Left cardiac atrium (tissue), 4 donors: ENCODE results near the gene PSMD9. TPM values are rescaled to one million over a fixed set of nuclear protein-coding genes. Genes with fewer than 3 reads are reported as not detected.
"Not testable (repeated sequence)": the region's sequence is repeated elsewhere in the genome, so short reads cannot be mapped to it uniquely, and the experiment has no call there.

Experiments used
- ATAC-seq, 2 donors: fragments of 200-7000 bp; cut with Tn5 transposase; one replicate each; pipeline ENCODE4 v1.9.1; 2020; ENCODE audit warnings: mild to moderate bottlenecking in 2 of 2, moderate library complexity in 2 of 2
- DNase-seq: peaks from one replicate; pipeline ENCODE4 v3.0.0-alpha.2; 2020
- intact Hi-C, 2 donors: fragments of 100-400 bp; cut with DNase I; formaldehyde crosslinking; loops; one replicate each; pipeline versions ENCODE4 v1.14.1 to v1.15.1; 2022 to 2023
- total RNA-seq, 2 donors: library from RNA; stranded (reverse); fragmentation: NEBNext Ultra II Directional; extraction: Animal tissue kit (Norgen Biotek cat#: 25700); gene quantifications; one replicate each; pipeline ENCODE4 v1.2.1, GENCODE V29; 2021
- donor health status: DM: no; HTN: yes; CAD: no.
- donor health status: DM: no; HTN: yes; CAD: no; lungs with severe emphysema.
- donor health status: DM: yes; HTN: yes; CAD: no.
- donor health status: Dilated cardiomyopathy.

The PSMD9 gene
- total RNA-seq, 2 donors from 2014 or later = 33.2 to 34.1 TPM

GRCh38 chr12:121869229-121869628 lies 19.4 kb upstream of the PSMD9 start:
- ATAC-seq, DNase-seq, intact Hi-C loops: not testable (repeated sequence)

GRCh38 chr12:121871467-121871866 lies 17.1 kb upstream of the PSMD9 start:
- no peak for DNase-seq
- ATAC-seq = no peak
- intact Hi-C loops = no loop called here

DNA sequence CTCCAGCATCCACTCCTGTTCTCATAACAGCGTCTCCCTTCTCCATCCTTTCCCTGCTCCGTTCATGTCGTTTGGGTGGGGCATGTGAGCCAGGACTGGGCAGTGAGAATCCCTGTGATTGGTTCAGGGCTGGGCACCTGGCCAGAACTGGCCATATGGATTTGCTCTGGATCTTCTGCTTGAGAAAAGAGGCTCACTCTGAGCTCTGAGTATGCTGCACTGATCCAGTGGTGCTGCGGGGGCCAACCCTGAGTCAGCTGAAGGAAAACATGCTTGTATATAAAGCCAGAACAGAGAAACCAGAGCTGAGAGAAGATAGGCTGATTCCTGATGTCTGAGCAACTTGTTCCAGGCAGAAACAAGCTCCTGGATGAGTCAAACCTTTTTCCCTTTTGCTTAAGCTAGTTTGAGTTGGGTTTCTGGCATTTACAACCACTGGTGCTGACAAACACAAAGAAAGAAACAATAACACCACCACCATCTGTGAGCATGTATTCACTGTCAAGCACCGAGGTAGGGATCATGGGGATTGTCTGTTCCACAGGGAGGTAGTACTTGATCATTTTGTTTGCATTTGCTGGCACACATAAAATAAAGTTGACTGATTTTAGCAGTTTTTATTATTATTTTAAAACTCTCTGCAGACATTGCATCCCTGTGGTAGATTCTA lies 15.9 kb upstream of the PSMD9 start:
- intact Hi-C loops = no loop called here
- ATAC-seq = peak; percentile 30 to 89
- peak; percentile 55 for DNase-seq

- peak; percentile 74 for ATAC-seq
- peak; percentile 35 for DNase-seq
Measured at GRCh38 chr12:121873216-121873569, 15.4 kb upstream of the PSMD9 start.

DNA sequence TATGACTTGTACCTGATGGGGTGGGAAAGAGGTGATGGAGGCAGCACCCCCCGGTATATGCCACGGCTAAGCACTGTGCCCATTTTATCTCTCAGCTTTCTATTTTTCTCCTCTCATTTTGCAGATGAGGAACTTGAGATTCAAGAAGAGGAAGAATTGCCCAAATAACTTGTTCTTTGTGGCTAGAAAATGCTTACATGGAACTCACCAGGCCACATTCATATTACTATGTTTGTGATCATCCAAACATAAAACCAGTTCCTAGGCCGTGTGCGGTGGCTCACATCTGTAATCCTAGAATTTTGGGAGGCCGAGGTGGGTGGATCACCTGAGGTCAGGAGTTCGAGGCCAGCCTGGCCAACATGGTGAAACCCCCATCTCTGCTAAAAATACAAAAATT lies 14.5 kb upstream of the PSMD9 start:
- ATAC-seq (no peak), DNase-seq (no peak)
- intact Hi-C loops = no loop called here

More at GRCh38 chr12:121873216-121873569, 15.4 kb upstream of the PSMD9 start:
- intact Hi-C loops = no loop called here

DNA sequence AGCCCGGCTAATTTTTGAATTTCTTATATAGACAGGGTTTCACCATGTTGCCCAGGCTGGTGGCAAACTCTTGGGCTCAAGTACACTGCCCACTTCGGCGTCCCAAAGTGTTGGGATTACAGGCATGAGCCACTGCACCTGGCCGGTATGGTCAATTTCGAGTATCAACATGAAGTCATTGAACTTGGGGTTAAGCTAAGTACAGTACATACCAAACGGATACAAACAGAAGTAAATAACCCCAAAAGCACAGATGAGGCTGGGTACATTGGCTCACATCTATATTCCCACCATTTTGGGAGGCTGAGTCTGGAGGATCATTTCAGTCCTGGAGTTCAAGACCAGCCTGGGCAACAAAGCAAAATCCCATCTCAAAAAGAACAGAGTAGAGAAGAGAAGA lies 13.0 kb upstream of the PSMD9 start:
- DNase-seq (no peak), ATAC-seq (no peak)
- intact Hi-C loops = no loop called here

DNA sequence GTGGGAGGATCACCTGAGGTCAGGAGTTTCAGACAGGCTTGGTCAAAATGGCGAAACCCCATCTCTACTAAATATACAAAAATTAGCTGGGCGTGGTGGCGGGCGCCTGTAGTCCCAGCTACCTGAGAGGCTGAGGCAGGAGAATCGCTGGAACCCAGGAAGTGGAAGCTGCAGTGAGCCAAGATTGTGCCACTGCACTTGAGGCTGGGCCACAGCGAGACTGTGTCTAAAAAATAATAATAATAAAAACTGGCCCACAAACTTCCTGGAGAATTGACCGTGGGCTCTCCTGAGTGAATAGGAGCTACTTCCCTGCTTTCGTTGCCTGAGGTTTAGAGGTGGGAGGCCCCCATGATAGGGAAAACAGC lies 12.5 kb upstream of the PSMD9 start:
- intact Hi-C loops, DNase-seq: not testable (repeated sequence)

DNA sequence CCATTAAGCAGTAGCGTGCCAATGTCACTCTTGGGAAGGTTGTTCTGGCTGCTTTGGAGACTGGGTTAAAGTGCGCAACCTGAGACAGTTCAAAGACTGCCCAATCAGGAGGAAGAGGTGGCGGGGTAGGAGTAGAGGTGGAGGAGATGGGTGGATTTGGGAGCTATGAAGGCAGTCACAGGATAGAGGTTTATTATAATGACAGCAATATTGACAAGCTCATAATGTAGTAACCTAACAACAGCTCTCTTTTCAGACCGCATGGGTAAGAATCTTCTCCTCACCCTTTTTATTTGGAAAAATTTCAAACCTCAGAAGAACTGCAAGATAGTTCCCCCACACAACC lies 5.3 kb upstream of the PSMD9 start:
- no peak for ATAC-seq
- no peak for DNase-seq
- intact Hi-C loops = loop anchor here in 1 of 2 donors (10.0 kb wide), 1 partner anchor 58 kb away; no protein-coding TSS in a partner anchor

More for the DNA sequence above, 12.5 kb upstream of the PSMD9 start:
- ATAC-seq = not testable (repeated sequence)

- not testable (repeated sequence) for ATAC-seq, DNase-seq
- intact Hi-C loops = loop anchor here in 1 of 2 donors (10.0 kb wide), 1 partner anchor 60 kb away; no protein-coding TSS in a partner anchor
Measured at GRCh38 chr12:121885129-121885528, 3.5 kb upstream of the PSMD9 start.

DNA sequence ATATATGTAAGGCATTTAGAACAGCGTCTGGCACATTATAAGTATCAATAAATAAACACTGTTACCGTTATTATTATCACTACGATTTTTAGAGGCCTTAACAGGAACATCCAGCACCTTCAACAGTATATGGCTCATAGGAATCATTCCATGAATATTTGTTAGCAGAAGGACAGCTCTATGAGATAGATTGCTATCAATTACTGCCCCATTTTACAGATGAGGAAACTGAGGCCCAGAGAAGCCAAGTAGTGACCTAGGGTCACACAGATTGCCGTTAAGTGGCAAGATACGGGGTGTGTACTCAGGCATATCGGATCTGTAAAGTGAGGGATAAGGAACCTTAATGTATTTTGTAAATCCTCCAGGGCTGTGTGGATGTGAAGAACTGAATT lies 510 bp upstream of the PSMD9 start:
- intact Hi-C loops = loop anchor here (2.0 to 10.0 kb wide), 2 partner anchors 63 to 93 kb away; no protein-coding TSS in a partner anchor
- ATAC-seq (no peak), DNase-seq (no peak)

- no peak for ATAC-seq
- DNase-seq = no peak
- intact Hi-C loops = loop anchor here (2.0 to 10.0 kb wide), 2 partner anchors 64 to 94 kb away; no protein-coding TSS in a partner anchor
Measured at GRCh38 chr12:121889274-121889624, 659 bp downstream of the PSMD9 start.

- DNase-seq, ATAC-seq: not testable (repeated sequence)
- intact Hi-C loops = loop anchor here (2.0 to 10.0 kb wide), 2 partner anchors 65 to 95 kb away; no protein-coding TSS in a partner anchor
Measured at GRCh38 chr12:121889661-121890060, 1.1 kb downstream of the PSMD9 start.

DNA sequence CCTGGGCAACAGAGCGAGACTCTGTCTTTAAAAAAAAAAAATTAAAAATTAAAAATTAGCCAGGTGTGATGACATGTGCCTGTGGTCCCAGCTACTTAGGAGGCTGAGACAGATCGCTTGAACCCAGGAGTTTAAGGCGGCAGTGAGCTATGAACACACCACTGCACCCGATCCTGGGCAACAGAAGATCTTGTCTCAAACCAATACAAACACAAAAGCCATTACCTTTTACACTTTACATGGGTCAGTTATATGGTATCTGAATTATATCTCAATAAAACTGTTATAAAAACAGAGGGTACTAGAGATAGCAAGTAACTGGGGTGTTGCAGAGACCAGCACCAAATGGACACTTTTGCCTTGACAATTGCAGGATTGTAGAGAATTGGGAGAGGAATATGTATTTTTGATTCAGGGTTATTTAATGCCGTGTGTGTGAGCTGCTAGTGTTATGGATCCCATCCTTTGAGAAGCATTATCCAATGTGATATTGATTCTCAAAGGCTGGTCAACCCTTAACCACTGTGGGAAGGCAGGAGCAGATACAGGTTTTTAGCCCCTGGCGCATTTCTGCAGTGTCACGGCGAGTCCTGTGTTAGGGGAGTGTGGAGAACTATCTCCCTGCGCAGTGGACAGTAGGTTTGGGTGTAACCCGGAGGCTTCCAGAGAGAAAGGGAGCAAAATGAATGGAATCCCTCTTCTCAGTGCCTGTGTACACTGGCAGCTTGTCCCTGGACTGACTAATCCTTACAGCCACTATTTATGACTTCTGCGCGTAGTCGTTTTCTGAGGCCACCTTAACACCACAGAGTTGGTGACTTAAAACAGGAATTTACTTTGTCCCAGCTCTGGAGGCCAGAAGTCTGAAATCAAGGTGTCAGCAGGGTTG lies 4.3 kb downstream of the PSMD9 start:
- DNase-seq (no peak), ATAC-seq (no peak)
- intact Hi-C loops = no loop called here

- ATAC-seq (peak in 1 of 2 donors; percentile 56), DNase-seq (no peak)
- intact Hi-C loops = no loop called here
Measured at GRCh38 chr12:121893961-121894460, 5.4 kb downstream of the PSMD9 start.

DNA sequence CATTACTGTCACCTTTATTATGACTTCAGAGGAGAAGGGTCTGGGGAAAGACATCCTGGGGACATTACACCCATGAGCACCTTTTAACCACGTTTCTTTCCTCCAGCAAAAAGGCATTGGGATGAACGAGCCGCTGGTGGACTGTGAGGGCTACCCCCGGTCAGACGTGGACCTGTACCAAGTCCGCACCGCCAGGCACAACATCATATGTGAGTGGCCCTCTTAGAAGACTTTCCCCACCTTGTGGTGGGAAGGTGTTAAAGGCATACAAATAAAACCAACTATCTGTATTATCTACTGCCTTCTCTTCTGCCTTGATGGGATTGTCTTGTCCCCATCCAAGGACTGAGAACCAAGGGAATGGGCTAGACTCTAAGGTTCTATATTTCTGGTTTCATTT lies 6.0 kb downstream of the PSMD9 start:
- intact Hi-C loops = no loop called here
- DNase-seq (no peak), ATAC-seq (peak in 1 of 2 donors; percentile 53)

DNA sequence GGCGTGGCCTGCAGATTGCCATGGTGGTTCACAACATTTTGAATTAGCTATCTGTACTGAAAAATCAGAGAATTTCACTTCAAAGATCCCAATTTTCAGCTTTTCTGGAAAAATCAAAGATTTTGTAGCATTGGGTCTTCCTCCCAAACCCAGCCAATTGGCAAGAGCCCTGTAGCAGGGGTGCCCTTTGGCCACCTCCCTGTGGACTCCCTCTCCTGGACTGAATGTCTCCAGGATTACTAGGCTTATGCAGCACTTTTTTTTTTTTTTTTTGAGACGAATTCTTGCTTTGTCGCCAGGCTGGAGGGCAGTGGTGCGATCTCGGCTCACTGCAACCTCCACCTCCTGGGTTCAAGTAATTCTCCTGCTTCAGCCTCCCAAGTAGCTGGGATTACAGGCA lies 9.7 kb downstream of the PSMD9 start:
- DNase-seq = no peak
- no peak for ATAC-seq
- intact Hi-C loops = no loop called here

GRCh38 chr12:121899590-121899989 lies 11.0 kb downstream of the PSMD9 start:
- intact Hi-C loops = no loop called here
- DNase-seq (no peak), ATAC-seq (no peak)

DNA sequence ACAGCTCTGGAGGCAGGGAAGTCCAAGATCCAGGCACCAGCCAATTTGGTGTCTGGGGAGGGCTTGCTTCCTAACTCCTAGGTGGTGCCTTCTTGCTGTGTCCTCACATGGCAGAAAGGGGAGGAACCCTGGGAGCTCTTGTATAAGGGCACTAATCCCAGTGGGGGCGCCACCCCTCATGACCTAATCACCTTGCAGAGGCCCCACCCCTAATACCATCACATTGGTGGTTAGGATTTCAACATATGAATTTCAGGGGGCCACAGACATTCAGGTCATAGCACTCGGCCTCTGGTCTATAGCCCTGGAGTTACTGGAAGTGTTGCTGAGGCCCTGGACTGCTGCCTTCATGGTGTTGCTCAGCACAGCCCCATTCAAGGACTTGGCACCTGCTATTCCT lies 14.6 kb downstream of the PSMD9 start:
- intact Hi-C loops = no loop called here
- ATAC-seq = no peak

GRCh38 chr12:121905746-121906145 lies 17.2 kb downstream of the PSMD9 start:
- DNase-seq (no peak), ATAC-seq (no peak)
- intact Hi-C loops = no loop called here

More for the DNA sequence above, 14.6 kb downstream of the PSMD9 start:
- DNase-seq = no peak

DNA sequence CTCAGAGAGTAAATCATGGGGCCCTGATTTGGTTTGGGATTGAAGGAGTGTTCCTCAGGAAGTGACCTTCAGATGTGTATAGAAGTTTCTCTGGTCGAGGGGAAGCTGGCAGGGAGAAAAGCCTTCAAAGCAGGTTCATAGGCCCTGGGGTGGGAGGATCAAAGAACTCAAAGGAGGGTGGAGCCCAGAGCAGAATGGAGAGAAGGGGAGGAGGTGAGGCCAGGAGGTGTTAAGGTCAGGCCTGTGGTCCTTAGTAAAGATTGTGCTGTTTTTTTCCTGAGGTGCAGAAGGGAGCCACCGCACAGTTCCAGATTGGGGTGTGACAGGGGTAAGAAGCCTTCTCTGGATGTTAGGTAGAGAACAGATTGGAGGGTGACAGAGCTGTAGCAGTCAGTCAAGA lies 20.1 kb downstream of the PSMD9 start:
- intact Hi-C loops = no loop called here
- ATAC-seq = no peak
- DNase-seq = no peak
